K562 treated with DMSO at 1 percent for 48 hours (cell line): ENCODE data around the gene INHBE. TPM values are rescaled to one million over a fixed set of nuclear protein-coding genes. Genes with fewer than 3 reads are reported as not detected.

Experiments
- total RNA-seq: library from RNA; unstranded; fragments of 300-600 nt; gene quantifications from 2 replicates; pipeline ENCODE4 v1.2.3, GENCODE V29; 2022; ENCODE audit warnings: low replicate concordance; ENCODE audit errors: extremely low read depth

Gene INHBE
- not detected in 2 replicates for total RNA-seq

DNA sequence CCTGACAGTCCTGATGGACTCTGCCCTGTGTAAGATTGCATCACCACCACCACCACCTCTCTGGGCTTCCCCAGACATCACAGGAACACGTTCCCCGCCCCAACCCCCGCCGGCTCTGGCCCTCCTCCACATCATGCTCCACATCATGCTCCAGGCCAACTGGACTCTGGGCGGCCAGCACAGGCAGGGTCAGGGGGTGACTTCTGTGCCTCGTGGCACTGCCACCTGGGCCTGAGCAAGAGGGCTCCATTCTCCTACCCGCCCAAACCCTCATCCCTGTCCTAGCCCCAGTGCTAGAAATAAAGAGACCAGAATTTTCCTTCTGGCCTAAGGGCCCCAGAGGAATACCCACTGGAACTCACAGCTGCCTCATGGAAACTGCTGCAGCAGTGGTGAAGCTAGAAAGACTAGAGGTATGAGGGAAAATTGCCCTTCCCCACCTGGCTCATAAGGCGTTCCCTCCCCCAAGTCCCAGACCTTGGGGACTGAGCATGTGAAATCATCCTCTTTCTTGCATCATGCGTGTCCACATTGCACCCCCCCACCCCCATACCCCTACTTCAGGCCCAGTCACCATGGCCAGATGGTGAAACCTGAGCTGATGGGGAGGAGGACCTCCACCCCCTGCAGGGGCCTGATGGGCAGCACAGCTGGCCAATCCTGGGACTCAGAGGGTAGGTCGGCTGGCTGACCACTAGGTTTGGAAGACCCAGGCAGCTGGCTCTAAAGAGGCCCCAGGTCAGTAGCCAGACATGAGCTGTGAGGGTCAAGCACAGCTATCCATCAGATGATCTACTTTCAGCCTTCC lies at the start of gene INHBE:
INHBE (plus strand) TSS at position 742 of the 808 bp plus-strand sequence. CDS start 230 bp downstream, outside the sequence.

GRCh38 chr12:57430931-57431566 lies 24.1 kb upstream of the INHBE start, which contains the start of gene R3HDM2:
R3HDM2 (minus strand) TSS chr12:57431043; CDS start chr12:57310428, 120,615 bp downstream.

DNA sequence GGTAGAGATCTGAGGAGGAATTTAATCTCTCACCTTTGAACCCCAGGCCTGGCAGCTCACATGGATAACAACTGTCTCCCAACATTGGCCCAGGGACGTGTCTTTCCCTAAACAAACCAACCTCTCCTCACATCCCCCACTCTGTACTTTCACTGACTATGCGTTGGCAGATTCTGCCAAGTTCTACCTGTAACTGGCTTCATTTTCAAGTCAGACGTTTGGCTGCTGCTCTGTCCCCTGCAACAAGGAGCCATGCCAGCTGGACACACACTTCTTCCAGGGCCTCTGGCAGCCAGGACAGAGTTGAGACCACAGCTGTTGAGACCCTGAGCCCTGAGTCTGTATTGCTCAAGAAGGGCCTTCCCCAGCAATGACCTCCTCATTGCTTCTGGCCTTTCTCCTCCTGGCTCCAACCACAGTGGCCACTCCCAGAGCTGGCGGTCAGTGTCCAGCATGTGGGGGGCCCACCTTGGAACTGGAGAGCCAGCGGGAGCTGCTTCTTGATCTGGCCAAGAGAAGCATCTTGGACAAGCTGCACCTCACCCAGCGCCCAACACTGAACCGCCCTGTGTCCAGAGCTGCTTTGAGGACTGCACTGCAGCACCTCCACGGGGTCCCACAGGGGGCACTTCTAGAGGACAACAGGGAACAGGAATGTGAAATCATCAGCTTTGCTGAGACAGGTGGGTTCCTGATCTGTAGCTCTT lies 20.4 kb upstream of the INHBE start, which contains the start of gene INHBC:
INHBC (plus strand) TSS at position 268 of the 707 bp plus-strand sequence; CDS start at position 371, 103 bp downstream.

DNA sequence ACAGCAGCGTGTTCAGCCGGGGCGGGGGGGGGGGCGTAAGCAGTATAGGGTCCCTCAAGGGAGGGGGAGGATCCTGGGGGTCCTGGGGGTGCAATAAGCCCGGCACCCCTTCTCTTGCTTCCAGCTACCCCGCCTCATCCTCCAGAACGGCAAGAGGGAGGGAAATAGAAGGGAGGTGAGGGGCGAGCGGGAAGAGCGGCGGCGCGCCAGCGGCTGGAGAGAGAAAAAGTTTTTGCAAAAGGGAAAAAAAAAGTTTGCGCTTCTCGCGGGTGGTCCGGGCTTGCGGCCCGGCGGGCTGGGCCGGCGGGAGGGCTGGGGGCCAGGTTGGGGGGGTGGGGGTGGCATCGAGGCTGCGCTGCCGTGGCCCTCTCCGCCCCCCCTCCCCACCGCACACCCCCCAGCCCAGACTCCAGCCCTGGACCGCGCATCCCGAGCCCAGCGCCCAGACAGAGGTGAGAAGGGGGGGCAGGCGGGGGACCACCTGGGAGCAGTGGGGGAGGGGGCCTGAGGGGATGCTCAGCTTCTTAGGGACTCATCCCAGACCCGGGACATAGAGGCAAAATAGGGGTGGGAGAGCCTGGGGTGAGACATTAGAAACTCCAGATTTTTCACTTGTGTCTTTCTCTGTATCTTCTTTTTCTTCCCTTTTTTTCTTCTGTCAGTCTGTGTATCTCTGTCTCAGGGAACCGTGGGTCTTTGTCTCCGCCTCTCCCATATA lies 4.8 kb downstream of the INHBE start, which contains the start of gene GLI1:
GLI1 (plus strand) TSS at position 36 of the 718 bp plus-strand sequence. CDS start 3,907 bp downstream, outside the sequence.

GRCh38 chr12:57479376-57480115 lies 24.4 kb downstream of the INHBE start, which contains the start of gene ARHGAP9:
ARHGAP9 (minus strand) TSS chr12:57479866; CDS start chr12:57479406, 460 bp downstream.

GRCh38 chr12:57487597-57488401 lies 32.7 kb downstream of the INHBE start, which contains the start of gene MARS1:
MARS1 (plus strand) TSS chr12:57488068; CDS start chr12:57488091, 23 bp downstream.

Other genes starting within 250 kb of the INHBE start
- gene NXPH4, start 238.5 kb upstream of the INHBE start, total RNA-seq, result not detected in 2 replicates
- not detected in 2 replicates for gene SHMT2, start 225.6 kb upstream of the INHBE start, total RNA-seq
- gene STAC3, start 204.1 kb upstream of the INHBE start, total RNA-seq, result not detected in 2 replicates
- gene R3HDM2, start 24.3 kb upstream of the INHBE start, total RNA-seq, result not detected in 2 replicates
- not detected in 2 replicates for gene INHBC, start 20.5 kb upstream of the INHBE start, total RNA-seq
- not detected in 2 replicates for gene GLI1, start 4.5 kb downstream of the INHBE start, total RNA-seq
- not detected in 2 replicates for gene ARHGAP9, start 24.6 kb downstream of the INHBE start, total RNA-seq
- gene MARS1, start 32.8 kb downstream of the INHBE start, total RNA-seq, result 1,111 TPM in 1 of 2 replicates, not detected in the other
- not detected in 2 replicates for gene DDIT3, start 65.2 kb downstream of the INHBE start, total RNA-seq
- not detected in 2 replicates for gene MBD6, start 67.5 kb downstream of the INHBE start, total RNA-seq
- 249 TPM in 1 of 2 replicates, not detected in the other for gene DCTN2, start 91.9 kb downstream of the INHBE start, total RNA-seq
- not detected in 2 replicates for gene KIF5A, start 94.7 kb downstream of the INHBE start, total RNA-seq
- not detected in 2 replicates for gene PIP4K2C, start 135.9 kb downstream of the INHBE start, total RNA-seq
- not detected in 2 replicates for gene DTX3, start 149.5 kb downstream of the INHBE start, total RNA-seq
- not detected in 2 replicates for gene ARHGEF25, start 156.1 kb downstream of the INHBE start, total RNA-seq
- gene B4GALNT1, start 177.9 kb downstream of the INHBE start, total RNA-seq, result not detected in 2 replicates
- gene OS9, start 238.8 kb downstream of the INHBE start, total RNA-seq, result 921 TPM in 1 of 2 replicates, not detected in the other